NT2/D1 (cell line): ENCODE data around the gene TCAF1.

Experiments
- SUZ12 ChIP-seq: IDR thresholded peaks from 2 replicates; pipeline ENCODE4 v1.6.1; 2011; ENCODE audit not compliant: insufficient read length, insufficient read depth; ENCODE audit errors: extremely low read depth
- YY1 ChIP-seq: IDR thresholded peaks from 2 replicates; pipeline ENCODE4 v1.6.1; 2011; ENCODE audit not compliant: insufficient read length, insufficient read depth
- ZNF274 ChIP-seq: IDR thresholded peaks from 2 replicates; pipeline ENCODE4 v1.6.1; 2011; ENCODE audit warnings: mild to moderate bottlenecking, low read depth, low read length

GRCh38 chr7:143896667-143897066, 5.3 kb downstream of the TCAF1 start:
- TF ChIP-seq ZNF274 (no peak), YY1 (no peak), SUZ12 (no peak)
